LoVo (cell line): Measurements from ENCODE around the gene PTX3.
A peak's percentile ranks its signal among the peaks of the same experiment; 100 is the strongest.

Experiments used
- DNase-seq: peaks from one replicate; pipeline ENCODE4 v3.0.0-alpha.2; 2016; ENCODE audit warnings: low spot score

PTX3 gene

GRCh38 chr3:157436583-157437291, at the start of gene PTX3:
PTX3 (plus strand) TSS chr3:157436850; CDS start chr3:157436934, 84 bp downstream.
- no peak for DNase-seq

- DNase-seq, result no peak
Measured at GRCh38 chr3:157387708-157388435, 48.8 kb upstream of the PTX3 start.

GRCh38 chr3:157388976-157389375, 47.7 kb upstream of the PTX3 start:
- no peak for DNase-seq

GRCh38 chr3:157390713-157391515, 45.7 kb upstream of the PTX3 start:
- DNase-seq, result no peak

GRCh38 chr3:157392104-157392503, 44.5 kb upstream of the PTX3 start:
- no peak for DNase-seq

GRCh38 chr3:157393113-157393512, 43.5 kb upstream of the PTX3 start:
- DNase-seq, result no peak

GRCh38 chr3:157394411-157394810, 42.2 kb upstream of the PTX3 start:
- no peak for DNase-seq

- DNase-seq, result no peak
Measured at GRCh38 chr3:157398598-157398997, 38.1 kb upstream of the PTX3 start.

GRCh38 chr3:157404381-157404780, 32.3 kb upstream of the PTX3 start:
- no peak for DNase-seq

- no peak for DNase-seq
Measured at GRCh38 chr3:157405457-157405856, 31.2 kb upstream of the PTX3 start.

GRCh38 chr3:157406394-157406793, 30.3 kb upstream of the PTX3 start:
- DNase-seq, result no peak

- DNase-seq, result no peak
Measured at GRCh38 chr3:157407769-157408168, 28.9 kb upstream of the PTX3 start.

- DNase-seq, result no peak
Measured at GRCh38 chr3:157408499-157409149, 28.0 kb upstream of the PTX3 start.

GRCh38 chr3:157409516-157409915, 27.1 kb upstream of the PTX3 start:
- DNase-seq, result no peak

GRCh38 chr3:157410945-157411344, 25.7 kb upstream of the PTX3 start:
- DNase-seq, result no peak

- no peak for DNase-seq
Measured at GRCh38 chr3:157412323-157412855, 24.3 kb upstream of the PTX3 start.

GRCh38 chr3:157414861-157415260, 21.8 kb upstream of the PTX3 start:
- DNase-seq, result no peak

- no peak for DNase-seq
Measured at GRCh38 chr3:157416347-157417087, 20.1 kb upstream of the PTX3 start.

GRCh38 chr3:157417247-157417646, 19.4 kb upstream of the PTX3 start:
- peak; percentile 11 for DNase-seq

GRCh38 chr3:157418104-157418503, 18.5 kb upstream of the PTX3 start:
- no peak for DNase-seq

GRCh38 chr3:157420606-157421130, 16.0 kb upstream of the PTX3 start:
- no peak for DNase-seq
